ENCODE measurements around the gene ALKBH4.

GRCh38 chr7:102427019-102427405, 37.7 kb downstream of the ALKBH4 start:
- TF ChIP-seq EZH2 (IDR thresholded peaks at IDR 0.05; ENCODE audit: low read length, unreplicated experiment): no peak
- no peak for TF ChIP-seq CTCF (conservative IDR thresholded peaks at IDR 0.05; ENCODE audit: low read depth, low read length)
